HFF-Myc (cell line): ENCODE measurements around the gene CDH18.

Experiments used
- DNase-seq: peaks from one replicate; pipeline ENCODE4 v3.0.0-alpha.2; 2011; ENCODE audit warnings: low read depth; ENCODE audit errors: extremely low read depth
- H3K4me3 ChIP-seq: replicated peaks from 2 replicates; pipeline ENCODE4 v1.5.1; 2011; ENCODE audit warnings: low read depth, mild to moderate bottlenecking, control low read depth, low read length
- TF ChIP-seq, protein P1 (sequence below): IDR thresholded peaks from 2 replicates; pipeline ENCODE4 v1.5.1; 2012; ENCODE audit warnings: mild to moderate bottlenecking, low read depth, low read length, control low read depth; ENCODE audit errors: missing control alignments

Gene CDH18

DNA sequence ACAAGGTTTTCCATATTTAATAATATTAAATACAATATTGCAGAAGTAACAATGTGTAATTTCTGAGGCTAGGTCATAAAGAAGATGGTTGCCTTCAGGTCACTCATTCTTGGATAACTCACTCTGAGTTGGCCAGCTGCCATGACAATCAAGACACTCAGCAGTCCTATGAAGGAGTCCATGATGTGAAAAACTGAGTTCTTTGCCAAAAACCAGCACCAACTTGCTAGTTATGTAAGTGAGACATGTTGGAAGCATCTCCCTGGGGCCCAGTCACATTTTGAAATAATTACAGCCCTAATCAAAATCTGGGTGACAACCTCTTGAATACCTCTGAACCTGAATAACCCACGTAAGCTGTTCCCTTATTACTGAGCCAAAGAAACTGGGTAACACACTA lies 453.2 kb downstream of the CDH18 start:
- H3K4me3 ChIP-seq, result no peak overlapping the region
- DNase-seq, result no peak
- TF ChIP-seq, protein P1, sequence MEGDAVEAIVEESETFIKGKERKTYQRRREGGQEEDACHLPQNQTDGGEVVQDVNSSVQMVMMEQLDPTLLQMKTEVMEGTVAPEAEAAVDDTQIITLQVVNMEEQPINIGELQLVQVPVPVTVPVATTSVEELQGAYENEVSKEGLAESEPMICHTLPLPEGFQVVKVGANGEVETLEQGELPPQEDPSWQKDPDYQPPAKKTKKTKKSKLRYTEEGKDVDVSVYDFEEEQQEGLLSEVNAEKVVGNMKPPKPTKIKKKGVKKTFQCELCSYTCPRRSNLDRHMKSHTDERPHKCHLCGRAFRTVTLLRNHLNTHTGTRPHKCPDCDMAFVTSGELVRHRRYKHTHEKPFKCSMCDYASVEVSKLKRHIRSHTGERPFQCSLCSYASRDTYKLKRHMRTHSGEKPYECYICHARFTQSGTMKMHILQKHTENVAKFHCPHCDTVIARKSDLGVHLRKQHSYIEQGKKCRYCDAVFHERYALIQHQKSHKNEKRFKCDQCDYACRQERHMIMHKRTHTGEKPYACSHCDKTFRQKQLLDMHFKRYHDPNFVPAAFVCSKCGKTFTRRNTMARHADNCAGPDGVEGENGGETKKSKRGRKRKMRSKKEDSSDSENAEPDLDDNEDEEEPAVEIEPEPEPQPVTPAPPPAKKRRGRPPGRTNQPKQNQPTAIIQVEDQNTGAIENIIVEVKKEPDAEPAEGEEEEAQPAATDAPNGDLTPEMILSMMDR, result no peak

DNA sequence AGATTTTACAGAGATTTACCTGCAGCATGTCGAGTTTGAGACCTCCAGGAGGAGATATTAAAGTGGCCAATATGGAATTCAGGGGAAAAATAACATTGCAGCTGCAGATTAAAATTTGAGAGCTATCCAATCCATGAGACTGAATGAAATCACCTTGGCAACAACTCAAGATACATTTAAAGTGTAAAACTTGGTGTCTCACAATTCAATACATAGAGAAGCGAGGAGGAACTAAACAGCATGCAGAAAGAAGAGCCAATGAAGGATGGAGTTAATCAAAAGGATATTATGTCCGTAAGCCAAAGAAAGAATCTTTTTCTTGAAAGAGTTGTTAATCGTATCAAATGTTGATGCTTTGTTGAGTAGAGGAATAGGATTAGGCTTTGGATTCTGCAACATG lies 455.1 kb downstream of the CDH18 start:
- no peak overlapping the region for H3K4me3 ChIP-seq
- TF ChIP-seq, protein P1, result no peak
- no peak for DNase-seq

DNA sequence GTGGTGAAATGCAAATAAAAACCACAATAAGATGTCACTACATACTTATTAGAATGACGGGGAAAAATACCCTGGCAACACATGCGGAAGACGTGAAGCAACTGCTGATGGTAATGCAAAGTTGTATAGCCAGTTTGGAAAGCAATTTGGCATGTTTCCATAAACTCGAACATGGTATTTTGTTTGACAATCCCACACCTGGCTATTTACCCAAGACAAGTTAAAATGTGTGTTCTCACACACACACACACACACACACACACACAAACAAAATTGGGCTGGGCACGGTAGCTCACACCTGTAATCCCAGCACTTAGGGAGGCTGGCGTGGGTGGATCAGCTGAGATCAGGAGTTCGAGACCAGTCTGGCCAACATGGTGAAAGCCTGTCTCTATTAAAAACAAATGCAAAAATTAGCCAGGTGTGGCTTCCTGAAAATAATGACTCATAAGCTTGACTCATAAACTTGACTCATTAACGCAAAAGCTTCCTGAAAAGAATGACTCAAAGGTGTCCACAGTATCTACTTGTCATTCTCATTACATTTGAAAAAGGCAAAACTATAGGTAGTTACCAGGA lies 456.5 kb downstream of the CDH18 start:
- no peak overlapping the region for H3K4me3 ChIP-seq
- TF ChIP-seq, protein P1, result no peak
- no peak for DNase-seq

DNA sequence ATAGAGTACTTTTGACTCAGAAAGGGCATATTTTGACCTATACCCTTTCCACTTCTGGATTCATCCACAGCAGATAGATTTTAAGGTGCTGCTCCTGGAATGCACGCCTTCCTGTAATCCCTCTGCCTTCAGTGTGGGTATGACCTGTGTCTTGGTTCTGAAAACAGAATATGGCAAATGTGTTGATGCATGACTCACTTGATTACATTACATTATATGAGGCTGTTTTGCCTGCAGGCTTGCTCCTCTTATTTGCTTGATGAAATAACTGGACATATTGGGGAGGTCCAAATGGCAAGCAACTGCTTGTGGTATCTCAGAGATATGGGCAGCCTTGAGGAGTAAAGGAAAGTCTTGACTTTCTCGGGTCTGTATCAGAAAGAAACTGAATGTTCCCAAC lies 468.6 kb downstream of the CDH18 start:
- no peak overlapping the region for H3K4me3 ChIP-seq
- TF ChIP-seq, protein P1, result no peak
- DNase-seq, result no peak

DNA sequence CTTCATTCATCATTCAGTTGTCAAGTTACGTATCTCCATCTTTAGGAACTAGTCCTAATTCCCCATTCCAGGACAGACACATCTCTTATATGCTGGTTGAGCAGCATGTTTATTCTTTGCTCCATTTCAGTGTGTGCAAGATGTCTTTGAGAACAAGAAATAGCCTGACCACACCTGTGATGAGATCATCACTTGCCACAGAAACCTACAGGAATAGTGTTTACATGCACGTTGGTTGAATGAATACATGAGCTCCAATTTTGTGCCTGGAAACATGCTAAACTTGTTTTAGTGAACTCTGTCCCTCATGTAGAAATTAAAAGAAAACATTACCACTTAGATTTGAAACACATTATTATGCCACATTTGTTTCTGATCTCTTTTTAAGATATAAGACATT lies 489.1 kb downstream of the CDH18 start:
- DNase-seq, result no peak
- H3K4me3 ChIP-seq, result no peak overlapping the region
- TF ChIP-seq, protein P1, result no peak

DNA sequence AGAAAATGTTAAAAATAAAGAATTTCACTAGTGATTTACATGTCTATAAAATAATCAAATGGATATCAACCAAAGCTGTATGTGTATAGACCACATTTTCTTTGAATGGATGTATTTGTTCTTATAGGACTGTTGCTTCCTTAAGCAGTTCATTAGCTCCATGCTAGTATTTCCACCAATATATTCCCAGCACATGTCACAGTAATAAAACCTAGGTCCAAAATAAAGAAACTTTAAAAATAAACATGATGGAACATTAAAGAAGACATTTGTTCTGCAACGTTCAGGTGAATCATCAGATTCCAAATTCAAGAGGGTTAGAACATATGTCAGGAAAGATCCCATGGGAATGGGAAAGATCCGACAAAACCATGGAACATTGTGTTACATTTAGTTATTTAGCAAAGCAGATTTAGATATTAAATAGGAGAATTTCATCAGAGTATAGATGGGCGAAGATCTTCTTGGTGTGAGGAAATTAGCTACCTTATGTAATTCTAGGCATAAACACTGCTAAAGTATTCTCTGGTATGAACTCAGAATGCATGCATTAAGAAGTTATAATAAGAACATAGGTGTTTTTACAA lies 490.7 kb downstream of the CDH18 start:
- H3K4me3 ChIP-seq, result no peak overlapping the region
- DNase-seq, result no peak
- TF ChIP-seq, protein P1, result no peak

DNA sequence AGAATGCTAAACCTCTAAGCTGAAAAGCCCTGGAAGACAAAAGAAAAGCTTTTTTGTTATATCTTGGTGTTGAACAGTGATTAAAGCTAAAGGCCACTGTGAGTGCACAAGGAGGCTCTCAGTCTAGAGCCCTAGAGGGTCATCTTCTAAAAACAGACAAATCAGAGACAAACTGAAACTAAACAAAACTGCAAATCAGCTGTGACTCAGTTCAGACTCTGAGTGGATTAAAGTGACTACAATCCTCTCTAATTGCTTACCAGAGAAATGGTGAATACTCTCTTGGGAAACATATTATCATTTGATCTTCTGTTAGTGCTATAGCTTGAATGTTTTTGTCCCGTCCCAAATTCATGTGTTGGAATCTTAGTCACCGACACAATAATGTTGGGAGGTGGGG lies 491.9 kb downstream of the CDH18 start:
- no peak overlapping the region for H3K4me3 ChIP-seq
- DNase-seq, result no peak
- TF ChIP-seq, protein P1, result no peak
